DOHH2 (cell line): Measurements from ENCODE around the gene CCR5.

Experiments used
- H3F3A ChIP-seq: fragments of 200-600 bp; sonication (generic), shearing (Covaris generic); 2 replicates; pipeline ENCODE4 v1.6.0; 2016; ENCODE audit warnings: antibody characterized with exemption, mild to moderate bottlenecking; ENCODE audit not compliant: control insufficient read depth, insufficient read depth
- H3K27ac ChIP-seq: fragments of 200-600 bp; sonication (generic); 2 replicates; pipeline ENCODE4 v1.5.1; 2014; ENCODE audit warnings: low read depth, mild to moderate bottlenecking, low read length, moderate library complexity
- H3K27me3 ChIP-seq: fragments of 200-600 bp; sonication (generic); 2 replicates; pipeline ENCODE4 v1.6.1; 2014; ENCODE audit warnings: mild to moderate bottlenecking, low read length, mixed read lengths; ENCODE audit not compliant: control insufficient read depth
- H3K36me3 ChIP-seq: fragments of 200-600 bp; sonication (generic); 2 replicates; pipeline ENCODE4 v1.6.1; 2014; ENCODE audit warnings: mild to moderate bottlenecking, low read length, moderate library complexity, mixed read lengths; ENCODE audit not compliant: control insufficient read depth
- H3K4me1 ChIP-seq: fragments of 200-600 bp; sonication (generic); 2 replicates; pipeline ENCODE4 v1.6.1; 2014; ENCODE audit warnings: mild to moderate bottlenecking, low read length, mixed read lengths; ENCODE audit not compliant: control insufficient read depth
- H3K4me2 ChIP-seq: fragments of 200-600 bp; sonication (generic); 2 replicates; pipeline ENCODE4 v1.6.0; 2014; ENCODE audit warnings: mild to moderate bottlenecking, low read length, moderate library complexity
- H3K4me3 ChIP-seq: fragments of 200-600 bp; sonication (generic); 2 replicates; pipeline ENCODE4 v1.5.1; 2014; ENCODE audit warnings: mild to moderate bottlenecking, low read length, mixed read lengths
- H3K79me2 ChIP-seq: fragments of 200-600 bp; sonication (generic); 2 replicates; pipeline ENCODE4 v1.6.1; 2014; ENCODE audit warnings: mild to moderate bottlenecking, low read length, mixed read lengths; ENCODE audit not compliant: control insufficient read depth
- H3K9me2 ChIP-seq: fragments of 200-600 bp; sonication (generic); replicated peaks from 2 replicates; pipeline ENCODE4 v1.6.1; 2014; ENCODE audit warnings: mild to moderate bottlenecking, low read length, mixed read lengths; ENCODE audit not compliant: control insufficient read depth
- H3K9me3 ChIP-seq: fragments of 200-600 bp; sonication (generic); 2 replicates; pipeline ENCODE4 v1.6.1; 2014; ENCODE audit warnings: antibody characterized with exemption, low read length, mixed read lengths; ENCODE audit not compliant: control insufficient read depth, insufficient read depth
- H4K20me1 ChIP-seq: fragments of 200-600 bp; sonication (generic); 2 replicates; pipeline ENCODE4 v1.6.0; 2014; ENCODE audit warnings: low read depth, mild to moderate bottlenecking, antibody characterized with exemption, low read length, moderate library complexity; ENCODE audit not compliant: control insufficient read depth, insufficient read depth
- EZH2phosphoT487 ChIP-seq: fragments of 200-600 bp; sonication (generic); IDR thresholded peaks from 2 replicates; pipeline ENCODE4 v1.6.1; 2017; ENCODE audit warnings: borderline replicate concordance, mild to moderate bottlenecking, antibody characterized with exemption, low read length, moderate library complexity, mixed read lengths
- TF ChIP-seq, protein P1 (sequence below): fragments of 200-600 bp; sonication (generic); IDR thresholded peaks from one replicate; pipeline ENCODE4 v1.5.1; 2014; ENCODE audit warnings: antibody characterized with exemption, mild to moderate bottlenecking, low read depth, low read length; ENCODE audit not compliant: poor library complexity, severe bottlenecking

CCR5 gene

DNA sequence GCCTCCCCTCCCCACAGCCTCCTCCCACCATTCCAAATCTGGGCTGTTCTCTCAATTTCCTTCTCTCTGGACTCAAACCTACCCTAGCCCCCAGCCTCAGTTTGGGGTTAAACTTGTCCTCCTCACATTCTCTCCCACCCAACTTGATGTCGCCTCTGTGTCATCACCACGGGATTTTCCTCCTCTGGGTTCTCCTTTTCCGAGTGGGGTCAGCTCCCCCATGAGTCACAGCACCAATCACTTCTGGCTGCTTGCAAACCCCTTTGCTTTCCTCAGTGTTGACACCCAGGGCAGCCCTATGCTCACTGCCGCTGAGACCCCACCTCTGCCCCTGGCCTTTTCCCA is 35.7 kb downstream of the CCR5 start:
- no peak overlapping the region for H3K4me2 ChIP-seq
- H3K4me1 ChIP-seq, result no peaks in the 10 kb centered on the region
- no peaks in the 10 kb centered on the region for H3K36me3 ChIP-seq
- H3K79me2 ChIP-seq, result no peaks in the 10 kb centered on the region
- H3F3A ChIP-seq, result no peaks in the 10 kb centered on the region
- no peak for TF ChIP-seq EZH2phosphoT487
- TF ChIP-seq, protein P1, sequence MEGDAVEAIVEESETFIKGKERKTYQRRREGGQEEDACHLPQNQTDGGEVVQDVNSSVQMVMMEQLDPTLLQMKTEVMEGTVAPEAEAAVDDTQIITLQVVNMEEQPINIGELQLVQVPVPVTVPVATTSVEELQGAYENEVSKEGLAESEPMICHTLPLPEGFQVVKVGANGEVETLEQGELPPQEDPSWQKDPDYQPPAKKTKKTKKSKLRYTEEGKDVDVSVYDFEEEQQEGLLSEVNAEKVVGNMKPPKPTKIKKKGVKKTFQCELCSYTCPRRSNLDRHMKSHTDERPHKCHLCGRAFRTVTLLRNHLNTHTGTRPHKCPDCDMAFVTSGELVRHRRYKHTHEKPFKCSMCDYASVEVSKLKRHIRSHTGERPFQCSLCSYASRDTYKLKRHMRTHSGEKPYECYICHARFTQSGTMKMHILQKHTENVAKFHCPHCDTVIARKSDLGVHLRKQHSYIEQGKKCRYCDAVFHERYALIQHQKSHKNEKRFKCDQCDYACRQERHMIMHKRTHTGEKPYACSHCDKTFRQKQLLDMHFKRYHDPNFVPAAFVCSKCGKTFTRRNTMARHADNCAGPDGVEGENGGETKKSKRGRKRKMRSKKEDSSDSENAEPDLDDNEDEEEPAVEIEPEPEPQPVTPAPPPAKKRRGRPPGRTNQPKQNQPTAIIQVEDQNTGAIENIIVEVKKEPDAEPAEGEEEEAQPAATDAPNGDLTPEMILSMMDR, result no peak
- no peaks in the 10 kb centered on the region for H3K9me3 ChIP-seq
- H3K9me2 ChIP-seq, result no peaks in the 10 kb centered on the region
- no peak overlapping the region for H3K4me3 ChIP-seq
- H3K27ac ChIP-seq, result no peak overlapping the region
- H3K27me3 ChIP-seq, result peaks cover 28% of the 10 kb centered on the region
- no peaks in the 10 kb centered on the region for H4K20me1 ChIP-seq

DNA sequence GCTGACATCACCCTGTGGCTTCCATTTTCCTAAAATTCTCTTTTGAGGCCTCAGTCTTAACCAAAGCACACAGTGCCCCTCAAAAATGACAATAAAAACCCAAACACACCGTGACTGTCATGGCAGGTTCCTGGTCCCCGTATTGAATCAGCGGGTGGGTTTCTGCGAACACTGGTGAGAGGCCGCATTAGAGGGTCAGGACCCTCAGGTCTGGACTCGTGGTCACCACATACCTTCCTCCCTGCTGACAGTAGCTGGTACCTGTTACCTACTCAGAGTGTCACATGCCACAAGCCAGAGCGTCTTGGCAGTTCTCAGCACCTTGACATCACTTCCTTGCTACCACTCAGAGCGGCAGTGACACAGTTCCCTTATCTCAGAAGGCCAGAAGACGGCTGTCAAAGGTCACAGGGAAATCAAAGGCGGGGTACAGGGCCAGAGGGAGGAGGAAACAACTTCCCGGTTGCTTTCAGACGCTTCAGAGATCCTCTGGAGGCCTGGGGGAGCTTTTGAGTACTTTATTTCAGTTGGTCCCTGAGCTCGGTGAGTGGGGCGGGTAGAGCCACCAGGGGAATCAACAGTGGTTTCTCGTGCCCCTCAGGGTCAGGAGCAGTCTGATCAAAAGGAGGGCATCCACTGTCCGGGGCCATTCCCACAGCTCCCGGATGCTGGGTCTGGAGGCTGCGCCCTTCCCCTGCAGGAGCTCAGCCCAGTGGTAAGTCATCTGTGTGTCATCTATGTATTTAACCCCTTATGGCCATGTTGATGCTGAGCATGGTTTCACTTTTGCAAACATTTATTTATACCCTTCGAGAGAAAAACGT is 36.3 kb downstream of the CCR5 start, which contains the start of the genes CCR5AS and CCRL2:
Gene CCR5AS, minus strand, starts transcription at position 279 of the 824 bp plus-strand sequence.
Gene CCRL2, plus strand, starts transcription at position 472 of the 824 bp plus-strand sequence. CDS start 821 bp downstream, outside the sequence.
- Histone ChIP-seq H3K4me3 (no peak within 1 kb of the TSS), H3K79me2 (no peaks in the 10 kb centered on the region), H3K9me2 (no peaks in the 10 kb centered on the region), H3K27ac (no peak within 1 kb of the TSS), H4K20me1 (no peaks in the 10 kb centered on the region), H3F3A (no peaks in the 10 kb centered on the region), H3K27me3 (peaks cover 28% of the 10 kb centered on the region), H3K4me2 (no peak within 1 kb of the TSS), H3K36me3 (no peaks in the 10 kb centered on the region), H3K9me3 (no peaks in the 10 kb centered on the region), H3K4me1 (no peaks in the 10 kb centered on the region)
- TF ChIP-seq, protein P1, result no peak
- no peak for TF ChIP-seq EZH2phosphoT487

DNA sequence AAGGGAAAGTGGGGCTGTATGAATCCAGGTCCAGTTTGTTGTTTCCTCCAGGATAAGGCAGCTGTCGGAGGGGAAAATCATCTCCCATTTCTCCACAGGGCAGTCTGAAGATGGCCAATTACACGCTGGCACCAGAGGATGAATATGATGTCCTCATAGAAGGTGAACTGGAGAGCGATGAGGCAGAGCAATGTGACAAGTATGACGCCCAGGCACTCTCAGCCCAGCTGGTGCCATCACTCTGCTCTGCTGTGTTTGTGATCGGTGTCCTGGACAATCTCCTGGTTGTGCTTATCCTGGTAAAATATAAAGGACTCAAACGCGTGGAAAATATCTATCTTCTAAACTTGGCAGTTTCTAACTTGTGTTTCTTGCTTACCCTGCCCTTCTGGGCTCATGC is 37.2 kb downstream of the CCR5 start:
- Histone ChIP-seq H3F3A (no peaks in the 10 kb centered on the region), H3K79me2 (no peaks in the 10 kb centered on the region), H3K27me3 (peaks cover 34% of the 10 kb centered on the region), H3K4me3 (no peak overlapping the region), H3K4me2 (no peak overlapping the region), H4K20me1 (no peaks in the 10 kb centered on the region), H3K9me2 (no peaks in the 10 kb centered on the region), H3K36me3 (no peaks in the 10 kb centered on the region), H3K27ac (no peak overlapping the region), H3K9me3 (no peaks in the 10 kb centered on the region), H3K4me1 (no peaks in the 10 kb centered on the region)
- TF ChIP-seq, protein P1, result no peak
- TF ChIP-seq EZH2phosphoT487, result no peak
